ENCODE data around the gene TRIM3. TPM values are rescaled to one million over a fixed set of nuclear protein-coding genes. Genes with fewer than 3 reads are reported as not detected.

Gene TRIM3
- total RNA-seq, 1 experiment from 2014 or later: 37.1 TPM

DNA sequence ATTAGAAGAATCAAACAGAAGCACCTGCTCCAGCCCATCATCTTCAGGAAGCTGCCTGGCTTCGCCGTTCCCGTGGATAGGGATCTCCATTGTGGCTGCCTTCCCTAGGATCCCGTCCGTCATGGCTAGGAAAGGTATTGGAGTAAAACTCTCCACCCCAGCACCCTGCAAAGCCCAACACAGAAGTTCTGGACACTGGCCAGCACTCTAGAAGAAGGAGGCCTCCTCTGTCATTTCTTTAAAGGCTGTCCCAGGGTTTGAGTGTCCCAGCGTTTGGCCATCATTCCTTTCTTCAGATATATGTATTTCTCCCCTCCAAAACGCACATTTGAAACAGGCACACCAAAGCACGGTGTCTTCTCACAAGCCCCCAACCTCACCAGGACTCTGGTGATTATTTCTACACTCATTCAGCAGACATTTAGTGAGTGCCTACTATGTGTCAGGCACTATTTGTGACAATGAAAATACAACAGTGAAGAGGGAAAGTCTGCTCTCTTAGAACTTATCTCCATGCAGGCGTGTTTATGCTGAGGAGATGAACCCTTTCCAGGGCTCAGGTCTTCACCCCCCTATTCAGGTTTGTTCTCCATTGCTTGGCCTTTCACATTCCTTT, 6.7 kb upstream of the TRIM3 start:
- Histone ChIP-seq H3K4me1 (ENCODE audit: insufficient read depth, low read length, poor library complexity, severe bottlenecking) (peaks cover 9% of the 10 kb centered on the region), H3K36me3 (ENCODE audit: insufficient read depth, low read length, poor library complexity, severe bottlenecking) (peaks cover 61% of the 10 kb centered on the region), H3K27ac (ENCODE audit: low read depth, low read length, poor library complexity, severe bottlenecking) (peak overlapping the region; percentile 97), H3K27me3 (replicated peaks; ENCODE audit: insufficient read depth, low read depth, low read length, poor library complexity) (no peaks in the 10 kb centered on the region), H3K9me3 (ENCODE audit: low read depth, low read length, poor library complexity, severe bottlenecking) (no peaks in the 10 kb centered on the region), H3K4me3 (ENCODE audit: low read depth, low read length, poor library complexity, severe bottlenecking) (peak overlapping the region; percentile 88)
- POLR2A ChIA-PET (ENCODE audit: low non-redundant PET): no interaction called here
- CTCF ChIA-PET: no interaction called here
- TF ChIP-seq EZH2 (IDR thresholded peaks at IDR 0.05; ENCODE audit: borderline replicate concordance, low read depth, low read length, poor library complexity, severe bottlenecking) (no peak), CTCF (conservative IDR thresholded peaks at IDR 0.05; ENCODE audit: low read depth, low read length) (no peak)
- DNase-seq (ENCODE audit: low spot score): no peak
- intact Hi-C loops (cut with micrococcal nuclease; ENCODE audit: unreplicated experiment): loop anchor here (5.0 kb wide), 1 partner anchor 127 kb away; no protein-coding TSS in a partner anchor
- TSS peak; percentile 56 for BruUV-seq (replicated peaks)

DNA sequence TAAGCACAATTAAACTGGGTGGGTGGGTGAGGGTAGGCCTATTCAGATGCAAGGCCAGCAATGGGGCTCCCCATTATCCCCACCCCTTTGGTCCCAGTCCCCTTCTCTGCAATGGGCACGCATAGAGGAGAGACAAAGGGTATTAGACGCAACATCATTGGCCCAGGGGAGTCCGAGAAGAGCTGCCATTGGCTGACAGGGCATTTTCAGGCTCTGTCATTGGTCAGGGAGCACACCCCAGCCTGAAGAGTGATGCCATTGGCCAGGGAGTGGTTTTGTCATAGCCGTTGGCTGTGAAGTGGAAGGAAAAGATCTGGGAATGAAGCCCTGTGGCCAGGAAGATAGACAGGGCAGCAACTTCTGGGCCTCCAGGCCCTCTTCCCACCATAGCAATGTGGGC, 2.8 kb upstream of the TRIM3 start:
- H3K27ac ChIP-seq (ENCODE audit: low read depth, low read length, poor library complexity, severe bottlenecking): no peak overlapping the region
- H3K4me3 ChIP-seq (ENCODE audit: low read depth, low read length, poor library complexity, severe bottlenecking): no peak overlapping the region
- peaks cover 7% of the 10 kb centered on the region for H3K4me1 ChIP-seq (ENCODE audit: insufficient read depth, low read length, poor library complexity, severe bottlenecking)
- no TSS peak for BruUV-seq (replicated peaks)
- intact Hi-C loops (cut with micrococcal nuclease; ENCODE audit: unreplicated experiment): no loop called here
- peaks cover 31% of the 10 kb centered on the region for H3K36me3 ChIP-seq (ENCODE audit: insufficient read depth, low read length, poor library complexity, severe bottlenecking)
- H3K27me3 ChIP-seq (replicated peaks; ENCODE audit: insufficient read depth, low read depth, low read length, poor library complexity): no peaks in the 10 kb centered on the region
- no peaks in the 10 kb centered on the region for H3K9me3 ChIP-seq (ENCODE audit: low read depth, low read length, poor library complexity, severe bottlenecking)
- TF ChIP-seq CTCF (conservative IDR thresholded peaks at IDR 0.05; ENCODE audit: low read depth, low read length) (no peak), EZH2 (IDR thresholded peaks at IDR 0.05; ENCODE audit: borderline replicate concordance, low read depth, low read length, poor library complexity, severe bottlenecking) (no peak)
- no peak for DNase-seq (ENCODE audit: low spot score)
- CTCF ChIA-PET: no interaction called here
- POLR2A ChIA-PET (ENCODE audit: low non-redundant PET): no interaction called here

- POLR2A ChIA-PET (ENCODE audit: low non-redundant PET): no interaction called here
- TF ChIP-seq EZH2 (IDR thresholded peaks at IDR 0.05; ENCODE audit: borderline replicate concordance, low read depth, low read length, poor library complexity, severe bottlenecking): no peak
- TF ChIP-seq CTCF (conservative IDR thresholded peaks at IDR 0.05; ENCODE audit: low read depth, low read length): no peak
- Histone ChIP-seq H3K27ac (ENCODE audit: low read depth, low read length, poor library complexity, severe bottlenecking) (no peak overlapping the region), H3K36me3 (ENCODE audit: insufficient read depth, low read length, poor library complexity, severe bottlenecking) (peaks cover 31% of the 10 kb centered on the region), H3K4me1 (ENCODE audit: insufficient read depth, low read length, poor library complexity, severe bottlenecking) (peaks cover 13% of the 10 kb centered on the region), H3K27me3 (replicated peaks; ENCODE audit: insufficient read depth, low read depth, low read length, poor library complexity) (no peaks in the 10 kb centered on the region), H3K4me3 (ENCODE audit: low read depth, low read length, poor library complexity, severe bottlenecking) (no peak overlapping the region), H3K9me3 (ENCODE audit: low read depth, low read length, poor library complexity, severe bottlenecking) (no peaks in the 10 kb centered on the region)
- no TSS peak for BruUV-seq (replicated peaks)
- intact Hi-C loops (cut with micrococcal nuclease; ENCODE audit: unreplicated experiment): no loop called here
- DNase-seq (ENCODE audit: low spot score): no peak
- CTCF ChIA-PET: interaction anchor here (0.6 kb wide), 1 partner anchor 90 kb away, joined by 3 read pairs; no protein-coding TSS in a partner anchor
Observed at GRCh38 chr11:6475936-6476335, 2.2 kb upstream of the TRIM3 start.
